ENCODE results near the gene RPL27.

RPL27 gene

GRCh38 chr17:43039646-43040045, 41.4 kb downstream of the RPL27 start:
- TF ChIP-seq CTCF (IDR thresholded peaks at IDR 0.05; ENCODE audit: low read depth, low read length, missing control alignments) = no peak
- in situ Hi-C loops (cut with HindIII; ENCODE audit: low sequenced_read_pairs) = loop anchor here (5.0 kb wide), 1 partner anchor 78 kb away; no protein-coding TSS in a partner anchor
- H3K4me3 ChIP-seq (ENCODE audit: low read depth, low read length) = no peak overlapping the region
- no peak for DNase-seq (ENCODE audit: low read depth)

GRCh38 chr17:43040655-43041054, 42.4 kb downstream of the RPL27 start:
- in situ Hi-C loops (cut with HindIII; ENCODE audit: low sequenced_read_pairs) = loop anchor here (5.0 kb wide), 1 partner anchor 77 kb away; no protein-coding TSS in a partner anchor
- no peak for TF ChIP-seq CTCF (IDR thresholded peaks at IDR 0.05; ENCODE audit: low read depth, low read length, missing control alignments)
- H3K4me3 ChIP-seq (ENCODE audit: low read depth, low read length) = no peak overlapping the region
- DNase-seq (ENCODE audit: low read depth) = no peak

- in situ Hi-C loops (cut with HindIII; ENCODE audit: low sequenced_read_pairs) = loop anchor here (5.0 kb wide), 1 partner anchor 75 kb away; no protein-coding TSS in a partner anchor
- no peak overlapping the region for H3K4me3 ChIP-seq (ENCODE audit: low read depth, low read length)
- DNase-seq (ENCODE audit: low read depth) = no peak
- TF ChIP-seq CTCF (IDR thresholded peaks at IDR 0.05; ENCODE audit: low read depth, low read length, missing control alignments) = no peak
Observed at GRCh38 chr17:43042025-43042628, 43.9 kb downstream of the RPL27 start.

GRCh38 chr17:43043307-43043706, 45.1 kb downstream of the RPL27 start:
- in situ Hi-C loops (cut with HindIII; ENCODE audit: low sequenced_read_pairs) = loop anchor here (5.0 kb wide), 1 partner anchor 74 kb away; no protein-coding TSS in a partner anchor
- H3K4me3 ChIP-seq (ENCODE audit: low read depth, low read length) = no peak overlapping the region
- no peak for TF ChIP-seq CTCF (IDR thresholded peaks at IDR 0.05; ENCODE audit: low read depth, low read length, missing control alignments)
- DNase-seq (ENCODE audit: low read depth) = no peak

GRCh38 chr17:43044024-43044423, 45.8 kb downstream of the RPL27 start:
- no peak for TF ChIP-seq CTCF (IDR thresholded peaks at IDR 0.05; ENCODE audit: low read depth, low read length, missing control alignments)
- DNase-seq (ENCODE audit: low read depth) = no peak
- in situ Hi-C loops (cut with HindIII; ENCODE audit: low sequenced_read_pairs) = loop anchor here (5.0 kb wide), 1 partner anchor 73 kb away; no protein-coding TSS in a partner anchor
- H3K4me3 ChIP-seq (ENCODE audit: low read depth, low read length) = no peak overlapping the region

GRCh38 chr17:43051969-43052368, 53.8 kb downstream of the RPL27 start:
- no peak overlapping the region for H3K4me3 ChIP-seq (ENCODE audit: low read depth, low read length)
- in situ Hi-C loops (cut with HindIII; ENCODE audit: low sequenced_read_pairs) = no loop called here
- no peak for TF ChIP-seq CTCF (IDR thresholded peaks at IDR 0.05; ENCODE audit: low read depth, low read length, missing control alignments)
- DNase-seq (ENCODE audit: low read depth) = no peak
